HepG2 (cell line): Measurements from ENCODE around the gene ESR2. TPM values are rescaled to one million over a fixed set of nuclear protein-coding genes. Genes with fewer than 3 reads are reported as not detected.

Experiments used
- ATAC-seq: fragments of 200-7000 bp; cut with Tn5 transposase; 3 replicates; pipeline ENCODE4 v1.9.1; 2020; ENCODE audit warnings: mild to moderate bottlenecking, moderate library complexity
- BruUV-seq: library from RNA; stranded (reverse); fragments of 400-500 nt; replicated peaks from 2 replicates; lab custom pipeline; 2021; lab: Mats Ljungman, UMichigan
- CTCF ChIA-PET: fragments of 300-600 bp; formaldehyde crosslinking; extraction: SDS; loops from one replicate; lab custom pipeline; 2021; ENCODE audit warnings: low total read pairs, inconsistent platforms, low intra/inter-chr PET ratio; lab: Yijun Ruan, JAX
- POLR2A ChIA-PET: fragments of 350-600 bp; sonication (Branson Sonifier 250); formaldehyde crosslinking; loops from one replicate; lab custom pipeline; 2020; ENCODE audit warnings: antibody characterized with exemption, inconsistent platforms; lab: Yijun Ruan, JAX
- DNase-seq: peaks from one replicate; pipeline ENCODE4 v3.0.0-alpha.2; 2015; ENCODE audit warnings: low spot score
- FAIRE-seq: peaks from 3 replicates; lab custom pipeline; 2011; peaks lifted over from hg19 to GRCh38; lab: Jason Lieb, UNC
- H2AFZ ChIP-seq: one replicate; pipeline ENCODE4 v1.6.1; 2011; ENCODE audit warnings: low read length, inconsistent platforms
- H3K27ac ChIP-seq: fragments of 300-600 bp; 3 replicates; pipeline ENCODE4 v1.8.0; 2011; ENCODE audit warnings: mixed run types, mild to moderate bottlenecking, mixed read lengths, low read length, inconsistent platforms; ENCODE audit not compliant: insufficient read depth; ENCODE audit errors: extremely low read length
- H3K27me3 ChIP-seq, 2 experiments: fragments of 200-600 bp in 1 of 2; 2 replicates in 1 of 2; 3 replicates in 1 of 2; pipeline versions ENCODE4 v1.6.0 to v1.8.0; 2011; ENCODE audit warnings: low read length in 2 of 2, mild to moderate bottlenecking in 2 of 2, moderate library complexity in 2 of 2, inconsistent platforms in 1 of 2; ENCODE audit not compliant: insufficient read depth in 2 of 2, control insufficient read depth in 1 of 2
- H3K36me3 ChIP-seq, 2 experiments: fragments of 200-600 bp in 1 of 2; replicated peaks in 1 of 2; 2 replicates in 1 of 2; 3 replicates in 1 of 2; pipeline versions ENCODE4 v1.5.1 to v1.8.0; 2011; ENCODE audit warnings: low read length in 2 of 2, inconsistent platforms in 1 of 2; ENCODE audit not compliant: insufficient read depth in 2 of 2, control insufficient read depth in 1 of 2
- H3K4me1 ChIP-seq: 2 replicates; pipeline ENCODE4 v1.5.1; 2012; ENCODE audit warnings: low read length, inconsistent platforms; ENCODE audit not compliant: insufficient read depth
- H3K4me2 ChIP-seq: 2 replicates; pipeline ENCODE4 v1.6.0; 2011; ENCODE audit warnings: low read depth, low read length, inconsistent platforms
- H3K4me3 ChIP-seq, 3 experiments: fragments of 200-600 bp in 1 of 3; sonication (generic), shearing (Covaris generic) in 1 of 3; replicated peaks in 1 of 3; 2 replicates each; pipeline ENCODE4 v1.5.1; 2011 to 2016; ENCODE audit warnings: low read length in 3 of 3, inconsistent platforms in 2 of 3, low read depth in 2 of 3, mild to moderate bottlenecking in 2 of 3, control low read depth in 1 of 3, mixed read lengths in 1 of 3; ENCODE audit not compliant: insufficient read depth in 1 of 3
- H3K79me2 ChIP-seq: one replicate; pipeline ENCODE4 v1.6.1; 2011; ENCODE audit warnings: low read length, inconsistent platforms; ENCODE audit not compliant: insufficient read depth
- H3K9ac ChIP-seq: 2 replicates; pipeline ENCODE4 v1.6.0; 2011; ENCODE audit warnings: mild to moderate bottlenecking, low read depth, low read length, inconsistent platforms; ENCODE audit not compliant: insufficient read depth
- H3K9me3 ChIP-seq: 2 replicates; pipeline ENCODE4 v1.5.1; 2012; ENCODE audit warnings: mild to moderate bottlenecking, low read length
- H4K20me1 ChIP-seq: 2 replicates; pipeline ENCODE4 v1.6.0; 2011; ENCODE audit warnings: inconsistent platforms, mild to moderate bottlenecking, low read length, moderate library complexity; ENCODE audit not compliant: insufficient read depth
- ADNP ChIP-seq: sonication (generic); formaldehyde crosslinking; IDR thresholded peaks from 2 replicates; pipeline ENCODE4 v1.4.0; 2020; ENCODE audit warnings: missing genetic modification reagents
- DNMT3B ChIP-seq: conservative IDR thresholded peaks from 2 replicates; pipeline ENCODE4 v1.6.1; 2016; ENCODE audit warnings: missing biosample characterization, control low read depth
- FOSL1 ChIP-seq: sonication (generic); formaldehyde crosslinking; IDR thresholded peaks from 2 replicates; pipeline ENCODE4 v1.9.0; 2021; ENCODE audit warnings: missing genetic modification reagents, borderline replicate concordance
- GATA4 ChIP-seq: sonication (generic); IDR thresholded peaks from 2 replicates; pipeline ENCODE4 v1.6.1; 2016; ENCODE audit warnings: antibody characterized with exemption, low read depth, borderline replicate concordance
- HES4 ChIP-seq: sonication (generic); formaldehyde crosslinking; IDR thresholded peaks from 2 replicates; pipeline ENCODE4 v1.9.0; 2021; ENCODE audit warnings: mild to moderate bottlenecking, missing genetic modification reagents, borderline replicate concordance
- TAF15 ChIP-seq: fragments of 200-400 bp; formaldehyde crosslinking; IDR thresholded peaks from one replicate; pipeline ENCODE4 v1.6.1; 2018; ENCODE audit warnings: mild to moderate bottlenecking, low read depth, low read length; ENCODE audit not compliant: poor library complexity, severe bottlenecking
- TOPORS ChIP-seq: sonication (generic); formaldehyde crosslinking; IDR thresholded peaks from 2 replicates; pipeline ENCODE4 v1.8.0; 2023; ENCODE audit warnings: mild to moderate bottlenecking, missing genetic modification reagents
- ZIK1 ChIP-seq: sonication (generic); formaldehyde crosslinking; IDR thresholded peaks from 2 replicates; pipeline ENCODE4 v1.5.0; 2020; ENCODE audit warnings: mild to moderate bottlenecking, low read depth, missing genetic modification reagents, borderline replicate concordance
- ZNF546 ChIP-seq: sonication (generic); formaldehyde crosslinking; conservative IDR thresholded peaks from 2 replicates; pipeline ENCODE4 v1.8.1; 2023; ENCODE audit warnings: mild to moderate bottlenecking, missing genetic modification reagents
- ZNF670 ChIP-seq: sonication (generic); formaldehyde crosslinking; IDR thresholded peaks from 2 replicates; pipeline ENCODE4 v1.8.0; 2022; ENCODE audit warnings: mild to moderate bottlenecking, missing genetic modification reagents, borderline replicate concordance
- WGBS: methylation state at CpG from one replicate; pipeline ENCODE4 v1.1.6; 2017; ENCODE audit warnings: low lambda C conversion rate; 5-methylcytosine and 5-hydroxymethylcytosine counted together
- in situ Hi-C: cut with HindIII; loops from 2 replicates; pipeline ENCODE4 v1.10.0; 2017; ENCODE audit warnings: low pct_unique_long_range_greater_than_20kb; ENCODE audit not compliant: extremely low pct_ligation_motif_present
- intact Hi-C: fragments of 100-400 bp; cut with micrococcal nuclease; formaldehyde crosslinking; loops from one replicate; pipeline ENCODE4 v1.10.0; 2022; ENCODE audit not compliant: unreplicated experiment
- polyA plus RNA-seq, 8 experiments: library from polyadenylated mRNA; depleted of rRNA in 3 of 8; stranded (reverse) in 7 of 8; unstranded in 1 of 8; fragments of >200 nt; fragmentation: Illumina TruSeq in 4 of 8; extraction: Trizol in 4 of 8; gene quantifications; 2 replicates each; pipeline versions ENCODE4 v1.2.1 to v1.2.3, GENCODE V29; 2011 to 2016; ENCODE audit warnings: low read depth in 4 of 8, missing spikeins in 1 of 8, mixed read lengths in 1 of 8; ENCODE audit not compliant: insufficient read depth in 1 of 8
- total RNA-seq, 5 experiments: library from RNA; depleted of rRNA; stranded (reverse); fragments of >200 nt; fragmentation: Illumina TruSeq; extraction: Trizol; gene quantifications; 2 replicates each; pipeline ENCODE4 v1.2.3, GENCODE V29; 2016; ENCODE audit warnings: low read depth in 1 of 5
- TF ChIP-seq, protein P1 (sequence below): IDR thresholded peaks from 2 replicates; pipeline ENCODE4 v1.6.1; 2016; ENCODE audit warnings: missing biosample characterization, missing genetic modification reagents, low read depth
- TF ChIP-seq, protein P2 (sequence below): sonication (generic); formaldehyde crosslinking; IDR thresholded peaks from 2 replicates; pipeline ENCODE4 v1.4.0; 2020; ENCODE audit warnings: missing genetic modification reagents
- TF ChIP-seq, protein P3 (sequence below): sonication (generic); formaldehyde crosslinking; IDR thresholded peaks from 2 replicates; pipeline ENCODE4 v1.8.0; 2022; ENCODE audit warnings: low read depth, missing genetic modification reagents

ESR2 gene
- total and polyA plus RNA-seq, 2 of the 13 experiments (the other 11 are each of a cell fraction or from before 2014, with no cell fraction given) = 0.01 to 0.04 TPM

DNA sequence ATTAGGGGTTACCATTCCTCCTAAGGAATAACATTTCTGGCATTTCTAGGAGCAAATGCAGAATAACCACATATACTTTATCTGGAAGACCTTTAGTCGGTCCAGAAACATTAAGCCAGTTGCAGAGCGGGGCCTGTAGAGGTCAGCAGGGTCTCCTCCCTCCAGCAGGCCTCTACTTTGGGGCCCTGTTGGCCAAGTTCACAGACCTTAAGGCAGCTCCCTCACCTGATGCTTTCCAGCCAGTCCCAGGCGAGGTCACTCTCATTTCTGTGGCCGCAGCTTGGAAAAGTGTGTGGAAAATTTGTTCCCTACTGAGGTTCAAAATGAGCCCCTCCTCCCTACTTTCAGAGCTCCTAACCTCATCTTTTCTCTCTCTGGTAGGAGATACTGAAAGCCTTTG lies 74.1 kb downstream of the ESR2 start (continued):
- no peak for TF ChIP-seq ZNF546

DNA sequence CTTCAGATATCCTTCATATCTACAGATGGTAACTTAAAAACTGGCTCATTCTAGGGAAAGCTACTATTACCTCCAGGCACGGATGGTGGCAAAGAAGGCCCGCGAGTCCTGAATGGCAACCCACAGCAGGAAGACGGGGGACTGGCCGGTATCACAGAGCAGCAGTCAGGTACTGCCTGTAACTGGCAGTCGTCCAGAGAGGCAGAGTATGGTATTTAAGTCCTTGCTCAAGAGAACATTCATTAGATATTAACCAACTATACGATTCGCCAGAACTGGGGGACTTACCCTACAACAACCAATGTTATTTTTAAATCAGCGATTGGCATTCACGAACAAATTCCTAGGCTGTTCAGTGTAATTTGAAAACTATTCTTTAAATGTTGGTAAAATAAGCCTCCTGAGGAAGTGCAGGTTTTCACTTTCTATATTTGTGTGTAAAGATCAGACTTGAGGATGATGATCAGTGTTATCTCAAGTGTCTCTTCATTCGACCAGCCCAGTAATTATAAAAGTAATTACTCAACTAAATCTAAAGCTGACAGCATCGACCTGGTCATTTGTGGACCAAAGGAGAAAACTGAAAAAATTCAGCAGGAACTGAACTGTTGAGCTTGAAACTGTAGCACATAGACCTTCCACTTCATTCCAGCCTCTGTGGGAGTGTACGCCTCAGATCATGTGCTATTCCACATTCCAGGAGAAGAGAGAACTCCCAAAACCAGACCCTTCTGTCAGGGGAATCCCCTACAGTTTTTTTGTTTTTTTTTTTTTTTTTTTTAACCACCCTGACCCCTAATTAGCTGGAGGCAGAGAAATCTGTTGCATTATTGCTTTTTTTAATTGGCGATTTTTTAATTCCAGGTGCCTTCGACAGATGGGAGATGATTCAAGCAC lies 75.6 kb downstream of the ESR2 start:
- H3K4me3 ChIP-seq = no peak overlapping the region

More for the DNA sequence above, 75.6 kb downstream of the ESR2 start:
- no peak for DNase-seq
- intact Hi-C loops (no loop called here), in situ Hi-C loops (no loop called here)
- CTCF ChIA-PET = no interaction called here
- H3K9me3 ChIP-seq = no peaks in the 10 kb centered on the region
- no peak overlapping the region for H2AFZ ChIP-seq
- H4K20me1 ChIP-seq = no peaks in the 10 kb centered on the region
- H3K4me1 ChIP-seq = no peaks in the 10 kb centered on the region
- H3K36me3 ChIP-seq = peaks cover 1 to 12% of the 10 kb centered on the region in 2 experiments; a peak in 2 of 5 replicates
- ATAC-seq = no peak
- H3K27ac ChIP-seq = no peak overlapping the region
- no peaks in the 10 kb centered on the region for H3K79me2 ChIP-seq
- no peaks in the 10 kb centered on the region for H3K27me3 ChIP-seq
- WGBS = 91% methylated on average over 15 of the region's 15 CpGs
- TF ChIP-seq ZNF670 = no peak
- TF ChIP-seq, protein P1, sequence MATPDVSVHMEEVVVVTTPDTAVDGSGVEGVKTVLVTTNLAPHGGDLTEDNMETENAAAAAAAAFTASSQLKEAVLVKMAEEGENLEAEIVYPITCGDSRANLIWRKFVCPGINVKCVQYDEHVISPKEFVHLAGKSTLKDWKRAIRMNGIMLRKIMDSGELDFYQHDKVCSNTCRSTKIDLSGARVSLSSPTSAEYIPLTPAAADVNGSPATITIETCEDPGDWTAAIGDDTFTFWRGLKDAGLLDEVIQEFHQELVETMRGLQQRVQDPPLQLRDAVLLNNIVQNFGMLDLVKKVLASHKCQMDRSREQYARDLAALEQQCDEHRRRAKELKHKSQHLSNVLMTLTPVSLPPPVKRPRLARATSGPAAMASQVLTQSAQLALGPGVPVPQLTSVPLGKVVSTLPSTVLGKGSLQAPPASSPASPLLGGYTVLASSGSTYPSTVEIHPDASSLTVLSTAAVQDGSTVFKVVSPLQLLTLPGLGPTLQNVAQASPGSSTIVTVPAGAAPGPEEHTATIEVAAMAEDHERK (CRISPR knock-in tag) = no peak
- TF ChIP-seq ZIK1 = no peak
- no peak for TF ChIP-seq HES4 (CRISPR knock-in tag)
- TF ChIP-seq, protein P2, sequence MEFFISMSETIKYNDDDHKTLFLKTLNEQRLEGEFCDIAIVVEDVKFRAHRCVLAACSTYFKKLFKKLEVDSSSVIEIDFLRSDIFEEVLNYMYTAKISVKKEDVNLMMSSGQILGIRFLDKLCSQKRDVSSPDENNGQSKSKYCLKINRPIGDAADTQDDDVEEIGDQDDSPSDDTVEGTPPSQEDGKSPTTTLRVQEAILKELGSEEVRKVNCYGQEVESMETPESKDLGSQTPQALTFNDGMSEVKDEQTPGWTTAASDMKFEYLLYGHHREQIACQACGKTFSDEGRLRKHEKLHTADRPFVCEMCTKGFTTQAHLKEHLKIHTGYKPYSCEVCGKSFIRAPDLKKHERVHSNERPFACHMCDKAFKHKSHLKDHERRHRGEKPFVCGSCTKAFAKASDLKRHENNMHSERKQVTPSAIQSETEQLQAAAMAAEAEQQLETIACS (CRISPR knock-in tag) = no peak
- no peak for TF ChIP-seq GATA4
- TF ChIP-seq, protein P3, sequence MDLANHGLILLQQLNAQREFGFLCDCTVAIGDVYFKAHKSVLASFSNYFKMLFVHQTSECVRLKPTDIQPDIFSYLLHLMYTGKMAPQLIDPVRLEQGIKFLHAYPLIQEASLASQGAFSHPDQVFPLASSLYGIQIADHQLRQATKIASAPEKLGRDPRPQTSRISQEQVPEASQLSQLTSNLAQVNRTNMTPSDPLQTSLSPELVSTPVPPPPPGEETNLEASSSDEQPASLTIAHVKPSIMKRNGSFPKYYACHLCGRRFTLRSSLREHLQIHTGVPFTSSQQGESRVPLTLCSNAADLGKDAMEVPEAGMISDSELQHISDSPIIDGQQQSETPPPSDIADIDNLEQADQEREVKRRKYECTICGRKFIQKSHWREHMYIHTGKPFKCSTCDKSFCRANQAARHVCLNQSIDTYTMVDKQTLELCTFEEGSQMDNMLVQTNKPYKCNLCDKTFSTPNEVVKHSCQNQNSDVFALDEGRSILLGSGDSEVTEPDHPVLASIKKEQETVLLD = no peak
- TF ChIP-seq DNMT3B (CRISPR knock-in tag) = no peak
- no peak for TF ChIP-seq TOPORS (CRISPR knock-in tag)
- TF ChIP-seq FOSL1 (CRISPR knock-in tag) = no peak
- no peak for TF ChIP-seq ADNP (CRISPR knock-in tag)
- TF ChIP-seq TAF15 = no peak
- TF ChIP-seq, all 625 proteins: peak for 0
- no peak overlapping the region for H3K4me2 ChIP-seq
- no TSS peak for BruUV-seq
- no peak for FAIRE-seq
- POLR2A ChIA-PET = no interaction called here
- H3K9ac ChIP-seq = no peak overlapping the region
